C4-2B (cell line): ENCODE measurements around the gene MYPN.

Experiments
- ZFX ChIP-seq: fragments of 450-650 bp; IDR thresholded peaks from 2 replicates; pipeline ENCODE4 v1.6.1; 2017
- TF ChIP-seq, protein P1 (sequence below): fragments of 450-650 bp; conservative IDR thresholded peaks from 2 replicates; pipeline ENCODE4 v1.5.1; 2017; ENCODE audit warnings: mild to moderate bottlenecking

DNA sequence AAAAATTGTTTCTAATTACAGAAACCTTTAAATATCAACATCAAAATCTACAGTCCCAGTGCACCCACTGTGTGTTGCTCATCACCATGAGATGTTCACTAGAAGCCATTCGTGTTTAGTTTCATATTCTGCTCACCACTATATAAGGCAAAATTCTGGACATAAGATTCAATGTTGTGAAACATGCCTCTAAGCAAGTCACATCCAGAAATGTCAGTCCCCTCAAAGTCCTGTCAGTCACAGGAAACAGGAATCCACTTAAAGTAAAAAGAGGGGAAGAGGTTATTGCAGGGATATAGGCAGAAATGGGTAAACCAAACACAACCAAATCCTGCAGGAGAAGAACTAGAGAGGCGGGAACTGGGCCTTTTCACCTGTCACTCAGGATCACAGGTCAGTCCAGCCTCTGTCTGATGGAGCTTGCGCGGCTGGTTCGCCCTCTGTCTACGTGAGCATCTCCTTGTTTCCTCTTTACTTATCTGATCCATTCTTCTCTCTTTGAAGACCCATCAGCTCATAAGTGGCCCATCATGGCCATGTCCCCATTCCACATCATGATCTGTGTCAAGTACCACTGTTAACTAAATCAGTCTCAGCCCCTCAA is 58.4 kb downstream of the MYPN start:
- TF ChIP-seq, protein P1, sequence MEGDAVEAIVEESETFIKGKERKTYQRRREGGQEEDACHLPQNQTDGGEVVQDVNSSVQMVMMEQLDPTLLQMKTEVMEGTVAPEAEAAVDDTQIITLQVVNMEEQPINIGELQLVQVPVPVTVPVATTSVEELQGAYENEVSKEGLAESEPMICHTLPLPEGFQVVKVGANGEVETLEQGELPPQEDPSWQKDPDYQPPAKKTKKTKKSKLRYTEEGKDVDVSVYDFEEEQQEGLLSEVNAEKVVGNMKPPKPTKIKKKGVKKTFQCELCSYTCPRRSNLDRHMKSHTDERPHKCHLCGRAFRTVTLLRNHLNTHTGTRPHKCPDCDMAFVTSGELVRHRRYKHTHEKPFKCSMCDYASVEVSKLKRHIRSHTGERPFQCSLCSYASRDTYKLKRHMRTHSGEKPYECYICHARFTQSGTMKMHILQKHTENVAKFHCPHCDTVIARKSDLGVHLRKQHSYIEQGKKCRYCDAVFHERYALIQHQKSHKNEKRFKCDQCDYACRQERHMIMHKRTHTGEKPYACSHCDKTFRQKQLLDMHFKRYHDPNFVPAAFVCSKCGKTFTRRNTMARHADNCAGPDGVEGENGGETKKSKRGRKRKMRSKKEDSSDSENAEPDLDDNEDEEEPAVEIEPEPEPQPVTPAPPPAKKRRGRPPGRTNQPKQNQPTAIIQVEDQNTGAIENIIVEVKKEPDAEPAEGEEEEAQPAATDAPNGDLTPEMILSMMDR = no peak
- TF ChIP-seq ZFX = no peak
